Endothelial cell of umbilical vein (primary cell): ENCODE measurements around the gene PLB1. TPM values are rescaled to one million over a fixed set of nuclear protein-coding genes. Genes with fewer than 3 reads are reported as not detected.

ENCODE experiments used
- BruUV-seq: library from RNA; stranded (reverse); fragments of 400-500 nt; replicated peaks from 2 replicates; lab custom pipeline; 2021; lab: Mats Ljungman, UMichigan
- CTCF ChIA-PET: fragments of 300-600, 350-600 bp; sonication (Branson Sonifier 250); formaldehyde crosslinking; loops from one replicate; lab custom pipeline; 2021; ENCODE audit warnings: antibody characterized with exemption, inconsistent platforms; lab: Charles Lee
- POLR2A ChIA-PET: fragments of 300-600, 350-600 bp; sonication (Branson Sonifier 250); formaldehyde crosslinking; loops from one replicate; lab custom pipeline; 2021; ENCODE audit warnings: antibody characterized with exemption, inconsistent platforms; lab: Charles Lee
- DNase-seq: peaks from one replicate; pipeline ENCODE4 v3.0.0-alpha.2; 2011; ENCODE audit warnings: low read depth, low spot score
- FAIRE-seq: peaks from 2 replicates; lab custom pipeline; 2011; peaks lifted over from hg19 to GRCh38; lab: Jason Lieb, UNC
- H2AFZ ChIP-seq: 2 replicates; pipeline ENCODE4 v1.6.0; 2012; ENCODE audit warnings: low read depth, low read length, control low read depth, inconsistent platforms
- H3K27ac ChIP-seq: 2 replicates; pipeline ENCODE4 v1.5.1; 2011; ENCODE audit warnings: low read depth, mild to moderate bottlenecking, control low read depth, low read length, moderate library complexity; ENCODE audit not compliant: insufficient read depth
- H3K27me3 ChIP-seq, 2 experiments: 2 replicates each; pipeline versions ENCODE4 v1.6.0 to v1.6.1; 2011; ENCODE audit warnings: low read length in 2 of 2, mixed read lengths in 1 of 2; ENCODE audit not compliant: control insufficient read depth in 2 of 2, insufficient read depth in 2 of 2
- H3K36me3 ChIP-seq, 2 experiments: 2 replicates in 1 of 2; 3 replicates in 1 of 2; pipeline ENCODE4 v1.5.1; 2011; ENCODE audit warnings: low read length in 2 of 2, mild to moderate bottlenecking in 1 of 2, moderate library complexity in 1 of 2; ENCODE audit not compliant: control insufficient read depth in 2 of 2, insufficient read depth in 2 of 2; ENCODE audit errors: extremely low read depth in 1 of 2
- H3K4me1 ChIP-seq: 3 replicates; pipeline ENCODE4 v1.5.1; 2011; ENCODE audit warnings: mild to moderate bottlenecking, low read length; ENCODE audit not compliant: control insufficient read depth, insufficient read depth; ENCODE audit errors: extremely low read depth
- H3K4me2 ChIP-seq: 2 replicates; pipeline ENCODE4 v1.6.1; 2011; ENCODE audit warnings: low read length, control low read depth, mixed read lengths; ENCODE audit not compliant: insufficient read depth
- H3K4me3 ChIP-seq, 3 experiments: fragments of 200-600 bp in 1 of 3; sonication (generic), shearing (Covaris generic) in 1 of 3; replicated peaks in 1 of 3; 2 replicates each; pipeline ENCODE4 v1.5.1; 2011 to 2016; ENCODE audit warnings: control low read depth in 3 of 3, low read length in 3 of 3, mild to moderate bottlenecking in 2 of 3, inconsistent platforms in 1 of 3, low read depth in 1 of 3, moderate library complexity in 1 of 3; ENCODE audit not compliant: insufficient read depth in 1 of 3
- H3K79me2 ChIP-seq: 2 replicates; pipeline ENCODE4 v1.6.0; 2012; ENCODE audit warnings: low read length, inconsistent platforms; ENCODE audit not compliant: control insufficient read depth, insufficient read depth
- H3K9ac ChIP-seq: replicated peaks from 2 replicates; pipeline ENCODE3; 2011; ENCODE audit warnings: low read length, control low read depth; ENCODE audit not compliant: insufficient read depth; ENCODE audit errors: extremely low read depth
- H3K9me1 ChIP-seq: replicated peaks from 3 replicates; pipeline ENCODE4 v1.6.0; 2011; ENCODE audit warnings: mild to moderate bottlenecking, low read length; ENCODE audit not compliant: control insufficient read depth, insufficient read depth; ENCODE audit errors: extremely low read depth
- H3K9me3 ChIP-seq: replicated peaks from 2 replicates; pipeline ENCODE4 v1.5.1; 2012; ENCODE audit warnings: low read length, inconsistent platforms; ENCODE audit not compliant: control insufficient read depth, insufficient read depth
- H4K20me1 ChIP-seq: replicated peaks from 2 replicates; pipeline ENCODE3; 2011; ENCODE audit warnings: mild to moderate bottlenecking, low read length; ENCODE audit not compliant: control insufficient read depth, insufficient read depth; ENCODE audit errors: extremely low read depth
- EZH2 ChIP-seq: IDR thresholded peaks from 2 replicates; pipeline ENCODE4 v1.6.1; 2012; ENCODE audit warnings: borderline replicate concordance, low read depth, mild to moderate bottlenecking, moderate library complexity, low read length, inconsistent platforms; ENCODE audit not compliant: severe bottlenecking
- FOS ChIP-seq: IDR thresholded peaks from 2 replicates; pipeline ENCODE4 v1.6.1; 2011; ENCODE audit warnings: mild to moderate bottlenecking, low read length, moderate library complexity, borderline replicate concordance; ENCODE audit not compliant: insufficient read depth
- GATA2 ChIP-seq: IDR thresholded peaks from 2 replicates; pipeline ENCODE4 v1.7.0; 2011; ENCODE audit warnings: low read depth, mild to moderate bottlenecking, moderate library complexity, mixed read lengths, low read length; ENCODE audit not compliant: insufficient read length, insufficient read depth
- JUN ChIP-seq: IDR thresholded peaks from 2 replicates; pipeline ENCODE4 v1.6.1; 2011; ENCODE audit warnings: borderline replicate concordance, low read depth; ENCODE audit not compliant: insufficient read length, insufficient read depth
- MYC ChIP-seq: IDR thresholded peaks from one replicate; pipeline ENCODE4 v1.6.1; 2011; ENCODE audit warnings: mild to moderate bottlenecking, low read depth, low read length
- POLR2A ChIP-seq: IDR thresholded peaks from 2 replicates; pipeline ENCODE4 v1.6.1; 2012; ENCODE audit warnings: low read depth, mild to moderate bottlenecking, control low read depth, low read length
- POLR2AphosphoS5 ChIP-seq: IDR thresholded peaks from 2 replicates; pipeline ENCODE4 v1.6.1; 2012; ENCODE audit warnings: low read depth, mild to moderate bottlenecking, control low read depth, low read length, moderate library complexity; ENCODE audit not compliant: insufficient read depth
- dilution Hi-C: fragments of 300-500 bp; cut with MboI; formaldehyde crosslinking; loops from one replicate; pipeline ENCODE4 v1.15.0; 2019; ENCODE audit warnings: low sequenced_read_pairs; ENCODE audit not compliant: extremely low pct_ligation_motif_present
- intact Hi-C: fragments of 100-400 bp; cut with micrococcal nuclease; formaldehyde crosslinking; loops from one replicate; pipeline ENCODE4 v1.10.0; 2022
- polyA plus RNA-seq, 4 experiments: library from polyadenylated mRNA; depleted of rRNA in 3 of 4; stranded (reverse) in 3 of 4; unstranded in 1 of 4; fragments of >200 nt; gene quantifications; 2 replicates each; pipeline versions ENCODE4 v1.2.1 to v1.2.3, GENCODE V29; 2011 to 2012; ENCODE audit warnings: missing spikeins in 1 of 4
- total RNA-seq: library from RNA; stranded (reverse); gene quantifications from 2 replicates; pipeline ENCODE4 v1.2.3, GENCODE V29; 2021
- TF ChIP-seq, protein P1 (sequence below), 2 donors: IDR thresholded peaks; 1 replicate in 1 of 2; 2 replicates in 1 of 2; pipeline ENCODE4 v1.5.1; 2011; ENCODE audit warnings: low read length in 2 of 2, mild to moderate bottlenecking in 2 of 2, moderate library complexity in 2 of 2, control low read depth in 1 of 2, inconsistent platforms in 1 of 2, low read depth in 1 of 2; ENCODE audit not compliant: insufficient read depth in 1 of 2; ENCODE audit errors: extremely low read depth in 1 of 2
- TF ChIP-seq, protein P2 (sequence below): IDR thresholded peaks from 2 replicates; pipeline ENCODE4 v1.6.1; 2011; ENCODE audit not compliant: insufficient read depth, insufficient read length

Gene PLB1
- total and polyA plus RNA-seq, 2 donors (not counting 3 experiments of a cell fraction or from before 2014, with no cell fraction given), result 0.75 to 0.80 TPM

DNA sequence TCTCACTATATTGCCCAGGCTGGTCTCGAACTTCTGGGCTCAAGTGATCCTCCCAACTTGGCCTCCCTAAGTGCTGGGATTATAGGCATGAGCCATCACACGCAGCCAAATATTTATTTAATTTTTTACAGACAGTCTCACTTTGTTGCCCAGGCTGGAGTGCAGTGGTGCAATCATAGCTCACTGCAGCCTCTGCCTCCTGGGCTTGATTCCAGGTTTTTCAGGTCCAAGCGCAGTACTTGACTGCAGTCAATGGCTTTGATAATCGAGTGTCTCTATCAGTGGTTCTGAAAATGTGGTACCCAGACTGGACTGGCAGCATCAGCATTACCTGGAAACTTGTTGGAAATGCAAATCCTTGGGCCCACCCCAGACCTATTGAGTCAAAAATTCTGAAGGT lies 63.1 kb downstream of the PLB1 start:
- Histone ChIP-seq H3K4me2 (no peak overlapping the region), H3K9me1 (no peaks in the 10 kb centered on the region), H3K9me3 (no peaks in the 10 kb centered on the region), H3K79me2 (no peaks in the 10 kb centered on the region), H3K27ac (no peak overlapping the region), H3K4me1 (no peaks in the 10 kb centered on the region), H3K9ac (no peak overlapping the region), H3K27me3 (no peaks in the 10 kb centered on the region), H4K20me1 (no peaks in the 10 kb centered on the region), H3K36me3 (no peaks in the 10 kb centered on the region), H2AFZ (no peak overlapping the region), H3K4me3 (no peak overlapping the region)
- TF ChIP-seq POLR2AphosphoS5, result no peak
- TF ChIP-seq, protein P1, sequence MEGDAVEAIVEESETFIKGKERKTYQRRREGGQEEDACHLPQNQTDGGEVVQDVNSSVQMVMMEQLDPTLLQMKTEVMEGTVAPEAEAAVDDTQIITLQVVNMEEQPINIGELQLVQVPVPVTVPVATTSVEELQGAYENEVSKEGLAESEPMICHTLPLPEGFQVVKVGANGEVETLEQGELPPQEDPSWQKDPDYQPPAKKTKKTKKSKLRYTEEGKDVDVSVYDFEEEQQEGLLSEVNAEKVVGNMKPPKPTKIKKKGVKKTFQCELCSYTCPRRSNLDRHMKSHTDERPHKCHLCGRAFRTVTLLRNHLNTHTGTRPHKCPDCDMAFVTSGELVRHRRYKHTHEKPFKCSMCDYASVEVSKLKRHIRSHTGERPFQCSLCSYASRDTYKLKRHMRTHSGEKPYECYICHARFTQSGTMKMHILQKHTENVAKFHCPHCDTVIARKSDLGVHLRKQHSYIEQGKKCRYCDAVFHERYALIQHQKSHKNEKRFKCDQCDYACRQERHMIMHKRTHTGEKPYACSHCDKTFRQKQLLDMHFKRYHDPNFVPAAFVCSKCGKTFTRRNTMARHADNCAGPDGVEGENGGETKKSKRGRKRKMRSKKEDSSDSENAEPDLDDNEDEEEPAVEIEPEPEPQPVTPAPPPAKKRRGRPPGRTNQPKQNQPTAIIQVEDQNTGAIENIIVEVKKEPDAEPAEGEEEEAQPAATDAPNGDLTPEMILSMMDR (IDR thresholded peaks at IDR 0.05; ENCODE audit: extremely low read depth in 1 of 2, insufficient read depth in 1 of 2, low read depth in 1 of 2, low read length in 2 of 2), result no peak
- TF ChIP-seq POLR2A, result no peak
- no peak for TF ChIP-seq MYC
- no peak for TF ChIP-seq GATA2
- no peak for TF ChIP-seq EZH2
- TF ChIP-seq JUN, result no peak
- TF ChIP-seq FOS, result no peak
- TF ChIP-seq, protein P2, sequence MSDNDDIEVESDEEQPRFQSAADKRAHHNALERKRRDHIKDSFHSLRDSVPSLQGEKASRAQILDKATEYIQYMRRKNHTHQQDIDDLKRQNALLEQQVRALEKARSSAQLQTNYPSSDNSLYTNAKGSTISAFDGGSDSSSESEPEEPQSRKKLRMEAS, result no peak
- CTCF ChIA-PET, result interaction anchor here (0.9 to 1.5 kb wide), 2 partner anchors 35 to 875 kb away, joined by 3 to 10 read pairs; no protein-coding TSS in a partner anchor
- DNase-seq, result no peak
- intact Hi-C loops (no loop called here), dilution Hi-C loops (no loop called here)
- FAIRE-seq, result no peak
- BruUV-seq, result no TSS peak
- POLR2A ChIA-PET, result no interaction called here
